HepG2 (cell line): ENCODE measurements around the gene NXPE4. TPM values are rescaled to one million over a fixed set of nuclear protein-coding genes. Genes with fewer than 3 reads are reported as not detected.
"Not testable (repeated sequence)": the region's sequence is repeated elsewhere in the genome, so short reads cannot be mapped to it uniquely, and the experiment has no call there.

ENCODE experiments used
- ATAC-seq: fragments of 200-7000 bp; cut with Tn5 transposase; 3 replicates; pipeline ENCODE4 v1.9.1; 2020; ENCODE audit warnings: mild to moderate bottlenecking, moderate library complexity
- BruUV-seq: library from RNA; stranded (reverse); fragments of 400-500 nt; replicated peaks from 2 replicates; lab custom pipeline; 2021; lab: Mats Ljungman, UMichigan
- CTCF ChIA-PET: fragments of 300-600 bp; formaldehyde crosslinking; extraction: SDS; loops from one replicate; lab custom pipeline; 2021; ENCODE audit warnings: low total read pairs, inconsistent platforms, low intra/inter-chr PET ratio; lab: Yijun Ruan, JAX
- POLR2A ChIA-PET: fragments of 350-600 bp; sonication (Branson Sonifier 250); formaldehyde crosslinking; loops from one replicate; lab custom pipeline; 2020; ENCODE audit warnings: antibody characterized with exemption, inconsistent platforms; lab: Yijun Ruan, JAX
- DNase-seq: peaks from one replicate; pipeline ENCODE4 v3.0.0-alpha.2; 2015; ENCODE audit warnings: low spot score
- FAIRE-seq: peaks from 3 replicates; lab custom pipeline; 2011; peaks lifted over from hg19 to GRCh38; lab: Jason Lieb, UNC
- H2AFZ ChIP-seq: one replicate; pipeline ENCODE4 v1.6.1; 2011; ENCODE audit warnings: low read length, inconsistent platforms
- H3K27ac ChIP-seq: fragments of 300-600 bp; 3 replicates; pipeline ENCODE4 v1.8.0; 2011; ENCODE audit warnings: mixed run types, mild to moderate bottlenecking, mixed read lengths, low read length, inconsistent platforms; ENCODE audit not compliant: insufficient read depth; ENCODE audit errors: extremely low read length
- H3K27me3 ChIP-seq, 2 experiments: fragments of 200-600 bp in 1 of 2; 2 replicates in 1 of 2; 3 replicates in 1 of 2; pipeline versions ENCODE4 v1.6.0 to v1.8.0; 2011; ENCODE audit warnings: low read length in 2 of 2, mild to moderate bottlenecking in 2 of 2, moderate library complexity in 2 of 2, inconsistent platforms in 1 of 2; ENCODE audit not compliant: insufficient read depth in 2 of 2, control insufficient read depth in 1 of 2
- H3K36me3 ChIP-seq, 2 experiments: fragments of 200-600 bp in 1 of 2; replicated peaks in 1 of 2; 2 replicates in 1 of 2; 3 replicates in 1 of 2; pipeline versions ENCODE4 v1.5.1 to v1.8.0; 2011; ENCODE audit warnings: low read length in 2 of 2, inconsistent platforms in 1 of 2; ENCODE audit not compliant: insufficient read depth in 2 of 2, control insufficient read depth in 1 of 2
- H3K4me1 ChIP-seq: 2 replicates; pipeline ENCODE4 v1.5.1; 2012; ENCODE audit warnings: low read length, inconsistent platforms; ENCODE audit not compliant: insufficient read depth
- H3K4me2 ChIP-seq: 2 replicates; pipeline ENCODE4 v1.6.0; 2011; ENCODE audit warnings: low read depth, low read length, inconsistent platforms
- H3K4me3 ChIP-seq, 3 experiments: fragments of 200-600 bp in 1 of 3; sonication (generic), shearing (Covaris generic) in 1 of 3; replicated peaks in 1 of 3; 2 replicates each; pipeline ENCODE4 v1.5.1; 2011 to 2016; ENCODE audit warnings: low read length in 3 of 3, inconsistent platforms in 2 of 3, low read depth in 2 of 3, mild to moderate bottlenecking in 2 of 3, control low read depth in 1 of 3, mixed read lengths in 1 of 3; ENCODE audit not compliant: insufficient read depth in 1 of 3
- H3K79me2 ChIP-seq: one replicate; pipeline ENCODE4 v1.6.1; 2011; ENCODE audit warnings: low read length, inconsistent platforms; ENCODE audit not compliant: insufficient read depth
- H3K9ac ChIP-seq: 2 replicates; pipeline ENCODE4 v1.6.0; 2011; ENCODE audit warnings: mild to moderate bottlenecking, low read depth, low read length, inconsistent platforms; ENCODE audit not compliant: insufficient read depth
- H3K9me3 ChIP-seq: 2 replicates; pipeline ENCODE4 v1.5.1; 2012; ENCODE audit warnings: mild to moderate bottlenecking, low read length
- H4K20me1 ChIP-seq: 2 replicates; pipeline ENCODE4 v1.6.0; 2011; ENCODE audit warnings: inconsistent platforms, mild to moderate bottlenecking, low read length, moderate library complexity; ENCODE audit not compliant: insufficient read depth
- ELF4 ChIP-seq: sonication (generic); formaldehyde crosslinking; IDR thresholded peaks from 2 replicates; pipeline ENCODE4 v1.5.0; 2020; ENCODE audit warnings: missing genetic modification reagents, mild to moderate bottlenecking, moderate library complexity, borderline replicate concordance
- GABPB1 ChIP-seq: IDR thresholded peaks from 2 replicates; pipeline ENCODE4 v1.6.1; 2016; ENCODE audit warnings: mild to moderate bottlenecking, missing genetic modification reagents, moderate library complexity, missing compliant biosample characterization
- ZNF7 ChIP-seq: IDR thresholded peaks from 2 replicates; pipeline ENCODE4 v1.6.1; 2016; ENCODE audit warnings: missing biosample characterization, missing genetic modification reagents
- ZNF788 ChIP-seq: sonication (generic); formaldehyde crosslinking; IDR thresholded peaks from 2 replicates; pipeline ENCODE4 v1.5.0; 2020; ENCODE audit warnings: mild to moderate bottlenecking, missing genetic modification reagents, borderline replicate concordance
- WGBS: methylation state at CpG from one replicate; pipeline ENCODE4 v1.1.6; 2017; ENCODE audit warnings: low lambda C conversion rate; 5-methylcytosine and 5-hydroxymethylcytosine counted together
- in situ Hi-C: cut with HindIII; loops from 2 replicates; pipeline ENCODE4 v1.10.0; 2017; ENCODE audit warnings: low pct_unique_long_range_greater_than_20kb; ENCODE audit not compliant: extremely low pct_ligation_motif_present
- intact Hi-C: fragments of 100-400 bp; cut with micrococcal nuclease; formaldehyde crosslinking; loops from one replicate; pipeline ENCODE4 v1.10.0; 2022; ENCODE audit not compliant: unreplicated experiment
- polyA plus RNA-seq, 8 experiments: library from polyadenylated mRNA; depleted of rRNA in 3 of 8; stranded (reverse) in 7 of 8; unstranded in 1 of 8; fragments of >200 nt; fragmentation: Illumina TruSeq in 4 of 8; extraction: Trizol in 4 of 8; gene quantifications; 2 replicates each; pipeline versions ENCODE4 v1.2.1 to v1.2.3, GENCODE V29; 2011 to 2016; ENCODE audit warnings: low read depth in 4 of 8, missing spikeins in 1 of 8, mixed read lengths in 1 of 8; ENCODE audit not compliant: insufficient read depth in 1 of 8
- total RNA-seq, 5 experiments: library from RNA; depleted of rRNA; stranded (reverse); fragments of >200 nt; fragmentation: Illumina TruSeq; extraction: Trizol; gene quantifications; 2 replicates each; pipeline ENCODE4 v1.2.3, GENCODE V29; 2016; ENCODE audit warnings: low read depth in 1 of 5

Gene NXPE4
- total and polyA plus RNA-seq, 2 of the 13 experiments (the other 11 are each of a cell fraction or from before 2014, with no cell fraction given), result not detected

DNA sequence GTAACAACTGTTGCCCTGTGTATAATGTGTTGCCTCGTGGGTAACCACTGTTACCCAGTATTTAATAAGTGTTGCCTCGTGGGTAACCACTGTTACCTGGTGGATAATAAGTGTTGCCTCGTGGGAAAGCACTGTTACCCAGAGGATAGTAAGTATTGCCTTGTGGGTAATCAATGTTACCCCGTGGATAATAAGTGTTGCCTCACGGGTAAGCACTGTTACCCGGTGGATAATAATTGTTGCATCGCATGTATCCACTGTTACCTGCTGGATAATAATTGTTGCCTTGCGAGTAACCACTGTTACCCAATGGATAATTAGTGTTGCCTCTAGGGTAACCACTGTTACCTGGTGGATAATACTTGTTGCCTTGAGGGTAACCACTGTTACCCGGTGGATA is 17.1 kb upstream of the NXPE4 start:
- Histone ChIP-seq H3K79me2 (no peaks in the 10 kb centered on the region), H3K36me3 (no peaks in the 10 kb centered on the region), H3K9me3 (peaks cover 100% of the 10 kb centered on the region), H3K4me2 (no peak overlapping the region), H4K20me1 (no peaks in the 10 kb centered on the region), H3K4me3 (no peak overlapping the region), H3K27ac (no peak overlapping the region), H3K4me1 (no peaks in the 10 kb centered on the region), H2AFZ (no peak overlapping the region), H3K27me3 (no peaks in the 10 kb centered on the region), H3K9ac (no peak overlapping the region)
- 13% methylated on average over 8 of the region's 9 CpGs for WGBS
- no TSS peak for BruUV-seq
- CTCF ChIA-PET, result no interaction called here
- in situ Hi-C loops (no loop called here), intact Hi-C loops (no loop called here)
- DNase-seq, result no peak
- POLR2A ChIA-PET, result no interaction called here
- no peak for ATAC-seq
- FAIRE-seq, result no peak
- TF ChIP-seq GABPB1 (CRISPR knock-in tag) (no peak), ELF4 (CRISPR knock-in tag) (no peak), ZNF788 (CRISPR knock-in tag) (no peak), ZNF7 (CRISPR knock-in tag) (no peak)

- H3K4me3 ChIP-seq, BruUV-seq, H3K27ac ChIP-seq, H3K4me2 ChIP-seq, DNase-seq, H3K9ac ChIP-seq, H3K27me3 ChIP-seq, H2AFZ ChIP-seq, POLR2A ChIA-PET, intact Hi-C loops, H3K4me1 ChIP-seq, ATAC-seq, H3K79me2 ChIP-seq, in situ Hi-C loops, FAIRE-seq, H4K20me1 ChIP-seq, H3K36me3 ChIP-seq, CTCF ChIA-PET: not testable (repeated sequence)
- H3K9me3 ChIP-seq, result peaks cover 100% of the 10 kb centered on the region
- 0% methylated on average over 2 of the region's 9 CpGs for WGBS
These were observed 16.6 kb upstream of the NXPE4 start for GRCh38 chr11:114612199-114612598.
